RWPE1 (cell line): ENCODE data around the gene TRAM2.
A peak's percentile ranks its signal among the peaks of the same experiment; 100 is the strongest.

Experiments used
- CTCF ChIA-PET: fragments of 350-600 bp; sonication (Branson Sonifier 250); formaldehyde crosslinking; extraction: SDS; loops from one replicate; lab custom pipeline; 2021; lab: Yijun Ruan, JAX
- POLR2A ChIA-PET: fragments of 400-600 bp; formaldehyde crosslinking; extraction: SDS; loops from one replicate; lab custom pipeline; 2020; ENCODE audit warnings: antibody characterized with exemption; ENCODE audit not compliant: low non-redundant PET; lab: Yijun Ruan, JAX
- DNase-seq: peaks from one replicate; pipeline ENCODE4 v3.0.0; 2012; ENCODE audit warnings: low spot score
- H3K27ac ChIP-seq: fragments of 450-650 bp; 2 replicates; pipeline ENCODE4 v1.5.1; 2017
- CTCF ChIP-seq: fragments of 450-650 bp; conservative IDR thresholded peaks from 2 replicates; pipeline ENCODE4 v1.5.1; 2017; ENCODE audit warnings: low read depth, mild to moderate bottlenecking

The TRAM2 gene

GRCh38 chr6:52554684-52555280 lies 22.1 kb downstream of the TRAM2 start:
- POLR2A ChIA-PET = no interaction called here
- no peak for TF ChIP-seq CTCF
- 0 out of 2 replicates have a peak overlapping the region, but pooled peaks have one; percentile 13 for H3K27ac ChIP-seq
- DNase-seq = no peak
- CTCF ChIA-PET = no interaction called here

GRCh38 chr6:52553719-52554118 lies 23.1 kb downstream of the TRAM2 start:
- TF ChIP-seq CTCF = no peak
- POLR2A ChIA-PET = no interaction called here
- H3K27ac ChIP-seq = peak overlapping the region; percentile 31; the same call in 1 of the 2 replicates
- no peak for DNase-seq
- CTCF ChIA-PET = interaction anchor here (0.6 to 0.7 kb wide), 2 partner anchors 146 to 594 kb away, joined by 3 read pairs; no protein-coding TSS in a partner anchor

GRCh38 chr6:52553158-52553557 lies 23.7 kb downstream of the TRAM2 start:
- no peak overlapping the region; the same call in 1 of the 2 replicates for H3K27ac ChIP-seq
- CTCF ChIA-PET = no interaction called here
- no peak for TF ChIP-seq CTCF
- POLR2A ChIA-PET = no interaction called here
- DNase-seq = no peak

GRCh38 chr6:52552278-52552643 lies 24.6 kb downstream of the TRAM2 start:
- CTCF ChIA-PET = interaction anchor here (0.5 to 0.7 kb wide), 2 partner anchors 9 to 98 kb away, joined by 3 read pairs; no protein-coding TSS in a partner anchor
- peak overlapping the region; percentile 97 for H3K27ac ChIP-seq
- POLR2A ChIA-PET = no interaction called here
- no peak for DNase-seq
- no peak for TF ChIP-seq CTCF

- CTCF ChIA-PET = interaction anchor here (0.5 to 0.7 kb wide), 2 partner anchors 9 to 97 kb away, joined by 3 read pairs; no protein-coding TSS in a partner anchor
These were observed 25.2 kb downstream of the TRAM2 start for GRCh38 chr6:52551483-52552277.

More at GRCh38 chr6:52551483-52552277, 25.2 kb downstream of the TRAM2 start:
- POLR2A ChIA-PET = no interaction called here
- peak; percentile 87 for DNase-seq
- peak overlapping the region; percentile 97 for H3K27ac ChIP-seq
- TF ChIP-seq CTCF = no peak
